DOHH2 (cell line): ENCODE measurements around the gene DYRK2.

Experiments used
- H3F3A ChIP-seq: fragments of 200-600 bp; sonication (generic), shearing (Covaris generic); 2 replicates; pipeline ENCODE4 v1.6.0; 2016; ENCODE audit warnings: antibody characterized with exemption, mild to moderate bottlenecking; ENCODE audit not compliant: control insufficient read depth, insufficient read depth
- H3K27ac ChIP-seq: fragments of 200-600 bp; sonication (generic); 2 replicates; pipeline ENCODE4 v1.5.1; 2014; ENCODE audit warnings: low read depth, mild to moderate bottlenecking, low read length, moderate library complexity
- H3K27me3 ChIP-seq: fragments of 200-600 bp; sonication (generic); 2 replicates; pipeline ENCODE4 v1.6.1; 2014; ENCODE audit warnings: mild to moderate bottlenecking, low read length, mixed read lengths; ENCODE audit not compliant: control insufficient read depth
- H3K36me3 ChIP-seq: fragments of 200-600 bp; sonication (generic); 2 replicates; pipeline ENCODE4 v1.6.1; 2014; ENCODE audit warnings: mild to moderate bottlenecking, low read length, moderate library complexity, mixed read lengths; ENCODE audit not compliant: control insufficient read depth
- H3K4me1 ChIP-seq: fragments of 200-600 bp; sonication (generic); 2 replicates; pipeline ENCODE4 v1.6.1; 2014; ENCODE audit warnings: mild to moderate bottlenecking, low read length, mixed read lengths; ENCODE audit not compliant: control insufficient read depth
- H3K4me2 ChIP-seq: fragments of 200-600 bp; sonication (generic); 2 replicates; pipeline ENCODE4 v1.6.0; 2014; ENCODE audit warnings: mild to moderate bottlenecking, low read length, moderate library complexity
- H3K4me3 ChIP-seq: fragments of 200-600 bp; sonication (generic); 2 replicates; pipeline ENCODE4 v1.5.1; 2014; ENCODE audit warnings: mild to moderate bottlenecking, low read length, mixed read lengths
- H3K79me2 ChIP-seq: fragments of 200-600 bp; sonication (generic); 2 replicates; pipeline ENCODE4 v1.6.1; 2014; ENCODE audit warnings: mild to moderate bottlenecking, low read length, mixed read lengths; ENCODE audit not compliant: control insufficient read depth
- H3K9me2 ChIP-seq: fragments of 200-600 bp; sonication (generic); replicated peaks from 2 replicates; pipeline ENCODE4 v1.6.1; 2014; ENCODE audit warnings: mild to moderate bottlenecking, low read length, mixed read lengths; ENCODE audit not compliant: control insufficient read depth
- H3K9me3 ChIP-seq: fragments of 200-600 bp; sonication (generic); 2 replicates; pipeline ENCODE4 v1.6.1; 2014; ENCODE audit warnings: antibody characterized with exemption, low read length, mixed read lengths; ENCODE audit not compliant: control insufficient read depth, insufficient read depth
- H4K20me1 ChIP-seq: fragments of 200-600 bp; sonication (generic); 2 replicates; pipeline ENCODE4 v1.6.0; 2014; ENCODE audit warnings: low read depth, mild to moderate bottlenecking, antibody characterized with exemption, low read length, moderate library complexity; ENCODE audit not compliant: control insufficient read depth, insufficient read depth
- EZH2phosphoT487 ChIP-seq: fragments of 200-600 bp; sonication (generic); IDR thresholded peaks from 2 replicates; pipeline ENCODE4 v1.6.1; 2017; ENCODE audit warnings: borderline replicate concordance, mild to moderate bottlenecking, antibody characterized with exemption, low read length, moderate library complexity, mixed read lengths
- TF ChIP-seq, protein P1 (sequence below): fragments of 200-600 bp; sonication (generic); IDR thresholded peaks from one replicate; pipeline ENCODE4 v1.5.1; 2014; ENCODE audit warnings: antibody characterized with exemption, mild to moderate bottlenecking, low read depth, low read length; ENCODE audit not compliant: poor library complexity, severe bottlenecking

DYRK2 gene

DNA sequence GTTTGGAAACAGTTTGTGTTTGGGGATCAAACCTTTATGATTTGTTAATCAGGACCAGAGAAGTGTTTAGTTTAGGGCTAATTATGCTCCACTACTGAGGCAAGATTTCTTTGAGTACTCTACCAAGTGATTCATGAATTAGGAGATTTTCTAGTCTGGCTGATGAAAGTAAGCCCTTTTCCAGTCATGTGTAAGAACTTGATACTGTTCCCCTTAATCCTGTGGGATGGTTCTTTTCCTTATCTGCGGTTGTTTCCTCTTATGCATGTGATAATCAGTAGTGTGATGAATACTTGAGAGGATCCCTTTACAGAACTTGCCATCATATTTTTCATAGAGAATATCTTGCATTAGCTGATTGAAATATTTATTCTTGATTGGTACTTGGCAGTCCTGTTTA is 42.1 kb downstream of the DYRK2 start:
- peaks cover 66% of the 10 kb centered on the region for H3K4me1 ChIP-seq
- 0 out of 2 replicates have a peak, but pooled peaks cover 3% of the 10 kb centered on the region for H3K9me3 ChIP-seq
- H3K79me2 ChIP-seq = no peaks in the 10 kb centered on the region
- TF ChIP-seq, protein P1, sequence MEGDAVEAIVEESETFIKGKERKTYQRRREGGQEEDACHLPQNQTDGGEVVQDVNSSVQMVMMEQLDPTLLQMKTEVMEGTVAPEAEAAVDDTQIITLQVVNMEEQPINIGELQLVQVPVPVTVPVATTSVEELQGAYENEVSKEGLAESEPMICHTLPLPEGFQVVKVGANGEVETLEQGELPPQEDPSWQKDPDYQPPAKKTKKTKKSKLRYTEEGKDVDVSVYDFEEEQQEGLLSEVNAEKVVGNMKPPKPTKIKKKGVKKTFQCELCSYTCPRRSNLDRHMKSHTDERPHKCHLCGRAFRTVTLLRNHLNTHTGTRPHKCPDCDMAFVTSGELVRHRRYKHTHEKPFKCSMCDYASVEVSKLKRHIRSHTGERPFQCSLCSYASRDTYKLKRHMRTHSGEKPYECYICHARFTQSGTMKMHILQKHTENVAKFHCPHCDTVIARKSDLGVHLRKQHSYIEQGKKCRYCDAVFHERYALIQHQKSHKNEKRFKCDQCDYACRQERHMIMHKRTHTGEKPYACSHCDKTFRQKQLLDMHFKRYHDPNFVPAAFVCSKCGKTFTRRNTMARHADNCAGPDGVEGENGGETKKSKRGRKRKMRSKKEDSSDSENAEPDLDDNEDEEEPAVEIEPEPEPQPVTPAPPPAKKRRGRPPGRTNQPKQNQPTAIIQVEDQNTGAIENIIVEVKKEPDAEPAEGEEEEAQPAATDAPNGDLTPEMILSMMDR = no peak
- no peak for TF ChIP-seq EZH2phosphoT487
- H3K36me3 ChIP-seq = no peaks in the 10 kb centered on the region
- no peak overlapping the region for H3K4me2 ChIP-seq
- no peaks in the 10 kb centered on the region for H4K20me1 ChIP-seq
- H3K9me2 ChIP-seq = no peaks in the 10 kb centered on the region
- H3K27me3 ChIP-seq = no peaks in the 10 kb centered on the region
- H3K4me3 ChIP-seq = no peak overlapping the region
- H3K27ac ChIP-seq = no peak overlapping the region
- H3F3A ChIP-seq = 0 out of 2 replicates have a peak, but pooled peaks cover 9% of the 10 kb centered on the region

DNA sequence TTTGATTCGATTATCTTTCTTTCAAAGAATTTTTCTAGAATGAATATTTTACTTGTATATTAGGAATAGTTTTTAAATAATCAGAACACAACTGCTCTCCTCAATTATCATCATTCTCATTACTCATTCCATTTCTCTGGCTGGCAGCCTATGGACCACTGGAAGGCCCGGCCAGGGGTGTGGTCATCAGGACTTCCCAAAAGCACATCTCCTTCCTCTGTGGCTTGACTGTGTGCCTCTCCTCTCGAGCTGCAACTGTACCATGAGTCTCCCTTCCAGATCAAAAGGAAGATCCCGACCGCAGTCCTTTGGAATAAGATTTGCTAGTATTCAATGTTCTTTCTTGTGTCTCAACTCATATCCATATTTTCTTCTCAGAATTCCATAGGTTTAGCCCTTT is 42.7 kb downstream of the DYRK2 start:
- TF ChIP-seq EZH2phosphoT487 = no peak
- 0 out of 2 replicates have a peak, but pooled peaks cover 11% of the 10 kb centered on the region for H3F3A ChIP-seq
- no peaks in the 10 kb centered on the region for H3K27me3 ChIP-seq
- no peak overlapping the region for H3K4me3 ChIP-seq
- no peaks in the 10 kb centered on the region for H3K79me2 ChIP-seq
- no peaks in the 10 kb centered on the region for H3K9me2 ChIP-seq
- H3K36me3 ChIP-seq = no peaks in the 10 kb centered on the region
- H3K27ac ChIP-seq = no peak overlapping the region
- H3K9me3 ChIP-seq = 0 out of 2 replicates have a peak, but pooled peaks cover 3% of the 10 kb centered on the region
- H3K4me2 ChIP-seq = no peak overlapping the region; the same call in 1 of the 2 replicates
- H4K20me1 ChIP-seq = no peaks in the 10 kb centered on the region
- H3K4me1 ChIP-seq = peaks cover 71% of the 10 kb centered on the region

DNA sequence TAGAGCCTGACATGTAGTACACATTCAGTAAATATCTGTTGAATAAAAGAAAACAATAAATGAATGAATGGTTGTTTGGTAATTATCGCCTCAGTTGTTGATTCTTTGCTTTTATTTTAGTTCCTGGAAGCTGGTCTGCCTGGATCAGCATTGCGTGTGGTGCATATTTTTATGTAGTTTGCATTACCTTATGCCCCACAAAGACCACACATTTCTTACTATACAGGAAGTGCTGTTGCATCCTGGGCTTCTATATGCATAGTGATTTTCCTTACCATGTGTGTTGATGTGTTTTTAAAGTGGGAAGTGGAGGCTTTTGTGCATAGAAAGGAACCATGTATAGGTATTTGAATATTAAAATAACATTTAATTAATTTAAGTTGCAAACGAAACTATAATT is 43.6 kb downstream of the DYRK2 start:
- H3K4me3 ChIP-seq = peak overlapping the region; percentile 44
- no peaks in the 10 kb centered on the region for H4K20me1 ChIP-seq
- H3K4me2 ChIP-seq = peak overlapping the region; percentile 59
- H3K9me3 ChIP-seq = 0 out of 2 replicates have a peak, but pooled peaks cover 3% of the 10 kb centered on the region
- no peaks in the 10 kb centered on the region for H3K79me2 ChIP-seq
- H3K27me3 ChIP-seq = no peaks in the 10 kb centered on the region
- no peaks in the 10 kb centered on the region for H3K36me3 ChIP-seq
- no peaks in the 10 kb centered on the region for H3K9me2 ChIP-seq
- peaks cover 79% of the 10 kb centered on the region for H3K4me1 ChIP-seq
- TF ChIP-seq, protein P1 = no peak
- TF ChIP-seq EZH2phosphoT487 = no peak
- H3K27ac ChIP-seq = peak overlapping the region; percentile 66
- 0 out of 2 replicates have a peak, but pooled peaks cover 11% of the 10 kb centered on the region for H3F3A ChIP-seq

DNA sequence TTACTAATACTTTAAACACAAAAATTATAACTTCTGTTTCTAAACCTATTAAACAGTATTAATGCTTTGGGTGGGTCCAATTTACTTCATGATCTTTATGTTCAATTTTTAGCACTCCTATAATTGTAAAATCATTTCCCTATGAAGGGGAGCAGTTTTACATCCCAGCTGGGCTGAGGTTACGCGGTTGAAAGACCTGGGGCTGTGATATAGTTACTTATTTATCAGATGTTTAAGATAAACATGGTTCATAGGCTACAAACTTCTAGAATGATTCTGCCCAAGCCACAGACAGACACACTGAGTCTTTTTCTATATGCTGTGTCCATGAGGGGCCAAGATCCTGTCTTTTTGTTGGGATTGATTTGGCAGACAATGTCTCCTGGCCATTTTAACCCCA is 44.4 kb downstream of the DYRK2 start:
- Histone ChIP-seq H3K4me1 (peaks cover 88% of the 10 kb centered on the region), H3K9me2 (no peaks in the 10 kb centered on the region), H3K27me3 (no peaks in the 10 kb centered on the region), H3K79me2 (no peaks in the 10 kb centered on the region), H3K9me3 (0 out of 2 replicates have a peak, but pooled peaks cover 3% of the 10 kb centered on the region), H3K36me3 (no peaks in the 10 kb centered on the region), H3F3A (0 out of 2 replicates have a peak, but pooled peaks cover 14% of the 10 kb centered on the region), H4K20me1 (no peaks in the 10 kb centered on the region), H3K4me3 (peak overlapping the region; percentile 44), H3K27ac (peak overlapping the region; percentile 66), H3K4me2 (peak overlapping the region; percentile 59)
- TF ChIP-seq, protein P1 = no peak
- TF ChIP-seq EZH2phosphoT487 = no peak
